Endodermal cell (in vitro differentiated cells): Measurements from ENCODE around the gene CTDNEP1. TPM values are rescaled to one million over a fixed set of nuclear protein-coding genes. Genes with fewer than 3 reads are reported as not detected.

Experiments
- DNase-seq: peaks from one replicate; pipeline ENCODE4 v3.0.0-alpha.2; 2017
- H3K27ac ChIP-seq: 2 replicates; pipeline ENCODE4 v1.5.1; 2013; ENCODE audit warnings: mild to moderate bottlenecking, low read depth, low read length, moderate library complexity
- H3K27me3 ChIP-seq: 2 replicates; pipeline ENCODE4 v1.6.1; 2013; ENCODE audit warnings: mild to moderate bottlenecking, low read length, moderate library complexity; ENCODE audit not compliant: insufficient read depth, control insufficient read depth, poor library complexity, severe bottlenecking
- H3K36me3 ChIP-seq: 2 replicates; pipeline ENCODE4 v1.7.0; 2013; ENCODE audit warnings: mild to moderate bottlenecking, low read length, moderate library complexity; ENCODE audit not compliant: control insufficient read depth, insufficient read depth
- H3K4me1 ChIP-seq: one replicate; pipeline ENCODE4 v1.7.0; 2013; ENCODE audit warnings: low read length; ENCODE audit not compliant: control insufficient read depth, insufficient read depth
- H3K4me3 ChIP-seq: 2 replicates; pipeline ENCODE4 v1.5.1; 2013; ENCODE audit warnings: mild to moderate bottlenecking, low read length, moderate library complexity
- H3K9ac ChIP-seq: 2 replicates; pipeline ENCODE4 v1.6.1; 2013; ENCODE audit warnings: mild to moderate bottlenecking, low read length, moderate library complexity; ENCODE audit not compliant: poor library complexity, severe bottlenecking; ENCODE audit errors: extremely low read depth
- H3K9me3 ChIP-seq: 2 replicates; pipeline ENCODE4 v1.6.1; 2013; ENCODE audit warnings: mild to moderate bottlenecking, low read length, moderate library complexity; ENCODE audit not compliant: control insufficient read depth
- H3K27ac Mint-ChIP-seq: 2 replicates; pipeline ENCODE4 v1.8.0; 2020; ENCODE audit warnings: mixed read lengths
- H3K27me3 Mint-ChIP-seq: 2 replicates; pipeline ENCODE4 v1.8.0; 2021; ENCODE audit warnings: mild to moderate bottlenecking, mixed read lengths; ENCODE audit not compliant: insufficient read depth
- H3K36me3 Mint-ChIP-seq: 2 replicates; pipeline ENCODE4 v1.8.0; 2020; ENCODE audit warnings: low read depth, mixed read lengths
- H3K4me1 Mint-ChIP-seq: 2 replicates; pipeline ENCODE4 v1.8.0; 2020; ENCODE audit warnings: mixed read lengths
- H3K4me3 Mint-ChIP-seq: 2 replicates; pipeline ENCODE4 v1.8.0; 2020; ENCODE audit warnings: mild to moderate bottlenecking, moderate library complexity, mixed read lengths
- H3K9me3 Mint-ChIP-seq: 2 replicates; pipeline ENCODE4 v1.8.0; 2020; ENCODE audit warnings: mild to moderate bottlenecking, mixed read lengths
- WGBS, 2 experiments: methylation state at CpG; one replicate each; pipeline versions ENCODE4 v1.1.5 to v1.1.7; 2013; ENCODE audit warnings: missing lambda C conversion rate in 2 of 2, mixed read lengths in 1 of 2; ENCODE audit not compliant: insufficient coverage in 1 of 2, insufficient read length in 1 of 2; 5-methylcytosine and 5-hydroxymethylcytosine counted together
- long read RNA-seq, 4 experiments: library from polyadenylated mRNA in 2 of 4; library from RNA in 1 of 4; library from capped mRNA in 1 of 4; stranded (forward) in 3 of 4; unstranded in 1 of 4; transcript quantifications; one replicate each; pipeline ENCODE4 v2.0.0, GENCODE V29; 2020 to 2021; ENCODE audit warnings: inconsistent platforms in 1 of 4
- polyA plus RNA-seq, 2 experiments: library from polyadenylated mRNA; stranded (reverse); fragments of 50-300 nt; gene quantifications; one replicate each; pipeline ENCODE4 v1.2.3, GENCODE V29; 2013
- total RNA-seq, 2 donors: library from RNA; stranded (reverse); fragmentation: NEBNext Ultra II Directional in 1 of 2; extraction: Animal tissue kit (Norgen Biotek cat#: 25700) in 1 of 2; gene quantifications; 2 replicates in 1 of 2; 3 replicates in 1 of 2; pipeline ENCODE4 v1.2.1, GENCODE V29; 2021
- TF ChIP-seq, protein P1 (sequence below): fragments of 200-600 bp; sonication (generic); conservative IDR thresholded peaks from 2 replicates; pipeline ENCODE4 v1.5.0; 2021; ENCODE audit warnings: antibody characterized with exemption, mild to moderate bottlenecking

The CTDNEP1 gene
- total RNA-seq: 100 to 1,000 TPM; 123 to 125 TPM
- polyA plus RNA-seq (2013, experiment 1 of 2): 156 TPM
- 135 TPM for polyA plus RNA-seq (2013, experiment 2 of 2)
- long read RNA-seq, experiment 1, transcript CTDNEP1-210 (8 exons, 1,708 nt): major isoform, 37 of 77 reads
- long read RNA-seq, experiment 1, partial matches to known transcripts: 17 of 77 reads
- long read RNA-seq, experiment 1, other reads (novel, unspliced or antisense): 17 of 77 reads
- long read RNA-seq, experiment 2, transcript CTDNEP1-210 (8 exons, 1,708 nt): major isoform, 92 of 106 reads
- long read RNA-seq, experiment 2, partial matches to known transcripts: 2 of 106 reads
- long read RNA-seq, experiment 2, other reads (novel, unspliced or antisense): 12 of 106 reads
- long read RNA-seq, experiment 3, partial matches to known transcripts: 0 of 2 reads
- long read RNA-seq, experiment 3, other reads (novel, unspliced or antisense): 0 of 2 reads
- long read RNA-seq, experiment 4, partial matches to known transcripts: 29 of 29 reads
- long read RNA-seq, experiment 4, other reads (novel, unspliced or antisense): 0 of 29 reads

DNA sequence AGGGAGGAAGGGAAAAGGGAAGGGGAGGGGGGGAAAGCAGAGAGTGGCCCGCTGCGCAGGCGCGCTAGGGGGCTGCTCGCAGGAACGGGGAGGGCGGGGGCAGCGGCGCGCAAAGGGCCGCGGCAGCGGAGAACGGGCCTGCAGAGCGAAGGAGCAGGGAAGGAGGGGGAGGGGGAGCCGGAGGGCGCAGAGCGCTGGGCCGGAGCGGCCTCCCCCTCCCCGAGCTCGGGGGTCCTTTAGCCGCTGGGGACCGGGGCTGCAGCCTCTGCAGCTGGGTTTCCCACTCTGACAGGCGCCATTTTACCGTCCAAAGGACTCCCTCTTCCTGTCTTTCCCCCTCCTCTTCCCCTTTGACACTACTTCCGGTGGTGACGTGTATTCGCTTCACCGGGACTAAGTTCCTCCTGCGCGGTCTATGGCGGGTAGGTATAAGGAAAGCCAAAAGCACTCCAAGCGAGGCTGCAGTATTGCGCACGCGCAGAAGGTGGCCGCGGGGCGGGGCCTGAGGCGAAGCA is at the start of gene CTDNEP1:
CTDNEP1 (minus strand) TSS at position 74 of the 515 bp plus-strand sequence. CDS start 438 bp downstream, outside the sequence.
- no peaks in the 10 kb centered on the region for H3K9me3 Mint-ChIP-seq
- H3K4me1 ChIP-seq: no peaks in the 10 kb centered on the region

DNA sequence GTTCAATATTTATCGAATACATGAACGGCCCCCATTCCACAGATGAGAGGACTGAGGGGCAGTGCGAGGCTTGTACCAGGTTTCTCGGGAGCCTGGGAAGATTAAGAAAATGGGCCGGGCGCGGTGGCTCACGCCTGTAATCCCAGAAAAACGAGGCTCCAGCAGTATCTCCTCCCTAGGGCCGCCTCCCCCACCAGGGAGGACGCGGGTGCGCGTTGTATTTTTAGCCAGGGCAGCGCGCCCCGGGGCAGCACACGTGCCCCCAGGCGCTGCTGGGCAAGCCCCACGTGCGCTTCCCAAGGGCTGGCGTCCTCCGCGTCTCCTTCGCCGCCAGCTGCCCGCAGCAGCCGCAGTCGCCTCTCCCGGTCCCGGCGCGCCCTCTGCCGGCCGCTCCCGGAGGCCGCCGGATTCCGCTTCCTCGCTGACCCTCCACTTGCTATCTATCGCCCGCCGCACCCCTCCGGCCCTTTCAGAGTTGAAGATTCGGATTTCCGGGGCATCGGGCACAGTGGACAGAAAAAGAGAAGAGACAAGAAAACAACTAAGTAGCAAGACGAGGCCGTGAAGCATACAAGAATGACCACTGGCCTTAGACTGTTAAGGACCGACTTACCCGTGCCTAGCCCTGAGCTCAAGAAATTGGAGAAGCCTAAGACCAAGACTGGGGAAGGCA is 44.8 kb upstream of the CTDNEP1 start:
- 13 to 23% methylated on average over 10 to 51 of the region's 51 CpGs for whole genome bisulfite sequencing, 2 experiments
- no peaks in the 10 kb centered on the region for H3K36me3 ChIP-seq
- no peak overlapping the region for H3K27ac ChIP-seq
- H3K4me3 Mint-ChIP-seq: no peak overlapping the region
- no peak overlapping the region for H3K9ac ChIP-seq
- TF ChIP-seq, protein P1, sequence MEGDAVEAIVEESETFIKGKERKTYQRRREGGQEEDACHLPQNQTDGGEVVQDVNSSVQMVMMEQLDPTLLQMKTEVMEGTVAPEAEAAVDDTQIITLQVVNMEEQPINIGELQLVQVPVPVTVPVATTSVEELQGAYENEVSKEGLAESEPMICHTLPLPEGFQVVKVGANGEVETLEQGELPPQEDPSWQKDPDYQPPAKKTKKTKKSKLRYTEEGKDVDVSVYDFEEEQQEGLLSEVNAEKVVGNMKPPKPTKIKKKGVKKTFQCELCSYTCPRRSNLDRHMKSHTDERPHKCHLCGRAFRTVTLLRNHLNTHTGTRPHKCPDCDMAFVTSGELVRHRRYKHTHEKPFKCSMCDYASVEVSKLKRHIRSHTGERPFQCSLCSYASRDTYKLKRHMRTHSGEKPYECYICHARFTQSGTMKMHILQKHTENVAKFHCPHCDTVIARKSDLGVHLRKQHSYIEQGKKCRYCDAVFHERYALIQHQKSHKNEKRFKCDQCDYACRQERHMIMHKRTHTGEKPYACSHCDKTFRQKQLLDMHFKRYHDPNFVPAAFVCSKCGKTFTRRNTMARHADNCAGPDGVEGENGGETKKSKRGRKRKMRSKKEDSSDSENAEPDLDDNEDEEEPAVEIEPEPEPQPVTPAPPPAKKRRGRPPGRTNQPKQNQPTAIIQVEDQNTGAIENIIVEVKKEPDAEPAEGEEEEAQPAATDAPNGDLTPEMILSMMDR: peak; percentile 97
- no peaks in the 10 kb centered on the region for H3K4me1 ChIP-seq
- H3K4me1 Mint-ChIP-seq: peaks cover 3% of the 10 kb centered on the region
- H3K9me3 Mint-ChIP-seq: no peaks in the 10 kb centered on the region
- no peak overlapping the region for H3K4me3 ChIP-seq
- peak; percentile 98 for DNase-seq
- H3K27me3 ChIP-seq: peaks cover 62% of the 10 kb centered on the region
- no peak overlapping the region for H3K27ac Mint-ChIP-seq
- peaks cover 73% of the 10 kb centered on the region for H3K27me3 Mint-ChIP-seq
- H3K36me3 Mint-ChIP-seq: no peaks in the 10 kb centered on the region
- H3K9me3 ChIP-seq: no peaks in the 10 kb centered on the region

More for the DNA sequence above, at the start of gene CTDNEP1:
- Mint-ChIP-seq H3K27me3 (no peaks in the 10 kb centered on the region), H3K36me3 (peaks cover 26% of the 10 kb centered on the region), H3K4me3 (peak within 1 kb of the TSS; percentile 91), H3K27ac (peak within 1 kb of the TSS; percentile 100), H3K4me1 (peaks cover 25% of the 10 kb centered on the region)
- Histone ChIP-seq H3K4me3 (peak within 1 kb of the TSS; percentile 94), H3K36me3 (peaks cover 30% of the 10 kb centered on the region), H3K27ac (peak within 1 kb of the TSS; percentile 98), H3K27me3 (no peaks in the 10 kb centered on the region), H3K9ac (peak within 1 kb of the TSS; percentile 90), H3K9me3 (no peaks in the 10 kb centered on the region)
- WGBS, 2 experiments: 0% methylated on average over 15 to 41 of the region's 41 CpGs
- peak; percentile 100 for DNase-seq
- TF ChIP-seq, protein P1: no peak
